ENCODE results near the gene CDK19. TPM values are rescaled to one million over a fixed set of nuclear protein-coding genes. Genes with fewer than 3 reads are reported as not detected.

The CDK19 gene
- polyA plus RNA-seq, 1 donor from 2014 or later: 40.7 TPM

GRCh38 chr6:110646951-110647910 is 168.0 kb downstream of the CDK19 start:
- peaks cover 12% of the 10 kb centered on the region for H3K36me3 ChIP-seq (ENCODE audit: insufficient read depth, low read length)
- no peak overlapping the region for H3K9ac ChIP-seq (ENCODE audit: low read length)
- no peak overlapping the region for H2AFZ ChIP-seq (ENCODE audit: low read depth, low read length)
- H4K20me1 ChIP-seq (ENCODE audit: insufficient read depth): no peaks in the 10 kb centered on the region
- no peak overlapping the region for H3K4me3 ChIP-seq (ENCODE audit: low read length)
- no peak overlapping the region for H3K4me2 ChIP-seq (ENCODE audit: low read length)
- no peaks in the 10 kb centered on the region for H3K79me2 ChIP-seq (replicated peaks; ENCODE audit: insufficient read depth, low read length)
- H3K27ac ChIP-seq (ENCODE audit: low read length): no peak overlapping the region
- no peak for TF ChIP-seq REST (IDR thresholded peaks at IDR 0.05; ENCODE audit: borderline replicate concordance)
- no peak for TF ChIP-seq CTCF (IDR thresholded peaks at IDR 0.05; ENCODE audit: poor library complexity, severe bottlenecking)
- TF ChIP-seq MXI1 (conservative IDR thresholded peaks at IDR 0.05; ENCODE audit: poor library complexity, severe bottlenecking): no peak
- TF ChIP-seq EP300 (conservative IDR thresholded peaks at IDR 0.05; ENCODE audit: poor library complexity, severe bottlenecking): no peak
- no peaks in the 10 kb centered on the region for H3K9me3 ChIP-seq (ENCODE audit: low read length)
- H3K9me2 ChIP-seq (ENCODE audit: insufficient read depth, low read length): no peaks in the 10 kb centered on the region
- no peaks in the 10 kb centered on the region for H3F3A ChIP-seq (ENCODE audit: insufficient read depth, low read length, poor library complexity, severe bottlenecking)
- H3K27me3 ChIP-seq (ENCODE audit: insufficient read depth, low read depth, low read length): no peaks in the 10 kb centered on the region

- Histone ChIP-seq H3K4me2 (ENCODE audit: low read length) (no peak overlapping the region), H3K9ac (ENCODE audit: low read length) (no peak overlapping the region), H3K27me3 (ENCODE audit: insufficient read depth, low read depth, low read length) (no peaks in the 10 kb centered on the region), H3K9me3 (ENCODE audit: low read length) (no peaks in the 10 kb centered on the region), H3K79me2 (replicated peaks; ENCODE audit: insufficient read depth, low read length) (no peaks in the 10 kb centered on the region), H3K9me2 (ENCODE audit: insufficient read depth, low read length) (no peaks in the 10 kb centered on the region), H2AFZ (ENCODE audit: low read depth, low read length) (no peak overlapping the region), H3K27ac (ENCODE audit: low read length) (no peak overlapping the region), H3K36me3 (ENCODE audit: insufficient read depth, low read length) (peaks cover 12% of the 10 kb centered on the region), H3F3A (ENCODE audit: insufficient read depth, low read length, poor library complexity, severe bottlenecking) (no peaks in the 10 kb centered on the region), H4K20me1 (ENCODE audit: insufficient read depth) (no peaks in the 10 kb centered on the region), H3K4me3 (ENCODE audit: low read length) (no peak overlapping the region)
- no peak for TF ChIP-seq EP300 (conservative IDR thresholded peaks at IDR 0.05; ENCODE audit: poor library complexity, severe bottlenecking)
- TF ChIP-seq REST (IDR thresholded peaks at IDR 0.05; ENCODE audit: borderline replicate concordance): no peak
These were observed 168.9 kb downstream of the CDK19 start for GRCh38 chr6:110646419-110646698.

Data from neural cell (in vitro differentiated cells).